Measurements from ENCODE around the gene TMEM86B. TPM values are rescaled to one million over a fixed set of nuclear protein-coding genes. Genes with fewer than 3 reads are reported as not detected.
A peak's percentile ranks its signal among the peaks of the same experiment; 100 is the strongest.

The TMEM86B gene
- total RNA-seq, 1 experiment from 2014 or later, result 1.5 TPM

DNA sequence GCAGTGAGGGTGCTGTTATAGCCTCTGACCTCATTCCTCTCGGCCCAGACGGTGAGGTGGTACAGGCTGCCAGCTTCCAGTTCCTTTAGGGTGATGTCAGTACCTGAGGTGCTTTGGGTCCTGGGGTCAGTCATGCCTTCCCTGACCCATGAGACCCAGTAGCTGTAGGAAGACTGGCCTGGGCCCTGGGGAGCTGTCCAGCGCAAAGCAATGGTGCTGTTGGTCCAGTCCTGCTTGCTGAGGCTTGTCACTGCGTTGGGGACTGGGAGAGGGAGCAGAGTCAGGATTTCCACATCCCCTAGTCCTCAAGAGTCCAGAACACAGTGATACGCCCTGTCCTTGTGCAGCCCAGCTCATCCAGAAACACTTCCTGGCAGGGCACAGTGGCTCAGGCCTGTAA is 29.9 kb downstream of the TMEM86B start:
- DNase-seq (ENCODE audit: low spot score), result no peak
- in situ Hi-C loops (cut with HindIII; ENCODE audit: low sequenced_read_pairs), result no loop called here

DNA sequence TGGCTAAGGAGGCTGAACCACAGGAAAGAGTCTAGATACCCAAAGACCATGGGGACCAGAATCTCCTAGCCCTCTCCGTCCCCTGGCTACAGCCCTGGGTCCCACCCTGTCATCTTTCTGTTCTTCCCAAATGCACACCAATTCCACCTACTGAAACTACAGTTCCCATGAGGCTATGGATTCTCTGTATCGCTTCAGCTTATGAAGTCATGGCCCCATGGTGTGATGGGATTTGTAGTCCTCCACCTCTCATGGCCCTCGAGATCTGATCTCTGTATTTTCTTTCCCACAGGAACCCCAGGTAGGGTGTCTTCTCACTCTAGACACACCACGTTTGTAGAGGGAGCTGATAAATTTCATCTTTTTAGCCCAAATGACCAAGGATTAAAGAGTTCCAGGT is 31.0 kb downstream of the TMEM86B start:
- DNase-seq (ENCODE audit: low spot score), result peak; percentile 30
- in situ Hi-C loops (cut with HindIII; ENCODE audit: low sequenced_read_pairs), result no loop called here

DNA sequence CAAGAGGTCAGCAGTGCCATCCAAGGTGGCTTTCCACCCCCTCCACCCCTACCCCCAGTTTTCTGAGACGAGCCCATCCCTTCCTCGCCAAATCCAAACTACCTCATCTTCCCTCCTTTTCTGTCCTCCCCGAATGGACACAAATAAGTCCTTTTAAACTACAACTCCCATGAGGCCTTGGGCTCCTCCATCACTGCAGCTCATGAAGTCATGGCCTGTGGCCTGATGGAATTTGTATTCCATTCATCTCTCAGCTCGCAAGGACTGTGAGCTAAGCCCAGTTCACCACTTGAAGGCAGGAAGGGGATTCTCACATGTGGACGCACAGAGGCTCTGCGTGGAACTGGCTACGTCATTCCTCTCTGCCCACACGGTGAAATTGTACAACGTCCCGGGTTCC is 31.8 kb downstream of the TMEM86B start:
- in situ Hi-C loops (cut with HindIII; ENCODE audit: low sequenced_read_pairs), result no loop called here
- no peak for DNase-seq (ENCODE audit: low spot score)

- DNase-seq (ENCODE audit: low spot score), result no peak
- in situ Hi-C loops (cut with HindIII; ENCODE audit: low sequenced_read_pairs), result no loop called here
These were observed 35.1 kb downstream of the TMEM86B start for GRCh38 chr19:55193481-55193880.

GRCh38 chr19:55189403-55189835 is 39.1 kb downstream of the TMEM86B start:
- no peak for DNase-seq (ENCODE audit: low spot score)

DNA sequence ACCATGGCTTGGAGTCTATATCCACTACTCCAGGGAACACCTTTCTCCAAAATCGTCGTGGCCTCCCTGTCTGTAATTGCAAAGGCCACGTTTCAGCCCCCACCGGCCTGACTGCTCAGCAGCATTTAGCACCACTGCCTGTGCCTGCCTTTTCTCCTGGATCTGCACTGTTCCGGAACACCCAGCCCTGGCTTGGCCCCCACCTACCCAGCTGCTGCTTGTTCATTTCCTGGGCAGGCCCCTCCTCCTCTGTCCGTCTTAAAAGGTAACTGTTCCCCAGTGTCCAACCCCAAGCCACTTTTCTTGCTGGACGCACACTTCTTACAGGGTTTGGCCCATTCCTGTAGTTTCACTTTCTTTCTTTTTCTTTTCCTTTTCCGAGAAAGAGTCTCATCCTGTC is 39.9 kb downstream of the TMEM86B start:
- in situ Hi-C loops (cut with HindIII; ENCODE audit: low sequenced_read_pairs), result no loop called here

More at GRCh38 chr19:55189403-55189835, 39.1 kb downstream of the TMEM86B start:
- in situ Hi-C loops (cut with HindIII; ENCODE audit: low sequenced_read_pairs), result no loop called here

DNA sequence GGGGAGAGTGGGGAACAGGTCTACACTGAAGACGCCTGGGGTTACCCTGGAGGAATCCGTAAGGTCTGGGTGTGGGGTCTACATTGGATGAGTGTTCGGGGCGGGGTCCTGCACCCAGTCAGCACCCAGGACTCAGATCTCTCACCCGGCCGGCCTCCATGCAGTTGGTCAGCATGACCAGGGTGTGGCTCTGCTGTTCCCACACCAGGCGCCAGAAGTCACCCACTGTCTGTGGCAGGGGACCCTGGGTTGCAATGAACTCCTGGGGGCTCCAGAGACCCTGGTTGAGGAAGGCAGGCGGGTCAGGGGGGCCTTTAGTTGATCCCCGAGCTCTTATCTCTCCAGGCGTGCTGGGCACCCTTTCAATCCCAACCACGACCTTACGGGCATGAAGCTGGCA is 42.5 kb downstream of the TMEM86B start:
- in situ Hi-C loops (cut with HindIII; ENCODE audit: low sequenced_read_pairs), result no loop called here
- no peak for DNase-seq (ENCODE audit: low spot score)

More for the DNA sequence above, 39.9 kb downstream of the TMEM86B start:
- DNase-seq (ENCODE audit: low spot score), result no peak

DNA sequence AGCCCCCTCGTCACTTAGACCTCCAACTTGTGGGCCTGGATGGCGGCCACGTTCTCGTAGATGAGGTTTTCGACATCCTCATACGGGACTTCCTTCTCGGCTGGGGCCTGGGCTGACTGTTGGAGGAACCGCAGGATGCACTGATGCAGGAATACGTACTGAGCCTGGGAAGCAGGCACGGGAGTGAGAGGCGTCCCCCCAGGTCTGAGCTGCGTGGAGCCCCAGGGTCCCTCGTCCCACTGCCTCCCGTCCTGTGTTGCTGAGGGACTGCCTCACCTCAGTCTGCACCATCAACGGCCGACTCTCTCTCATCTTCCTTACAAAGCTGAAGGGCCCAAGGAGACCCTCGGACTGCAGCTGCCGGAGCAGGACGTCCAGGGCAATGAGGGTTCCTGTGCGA is 46.8 kb downstream of the TMEM86B start:
- in situ Hi-C loops (cut with HindIII; ENCODE audit: low sequenced_read_pairs), result no loop called here
- no peak for DNase-seq (ENCODE audit: low spot score)

- in situ Hi-C loops (cut with HindIII; ENCODE audit: low sequenced_read_pairs), result loop anchor here (10.0 kb wide), 2 partner anchors 65 to 165 kb away; partner anchors contain the start of gene PPP1R12C
- DNase-seq (ENCODE audit: low spot score), result no peak
These were observed 48.7 kb downstream of the TMEM86B start, which contains the start of gene SYT5 for GRCh38 chr19:55179606-55180484. TSS of gene SYT5 (minus strand) at chr19:55180289. CDS start at chr19:55179041, 1,248 bp downstream.

- in situ Hi-C loops (cut with HindIII; ENCODE audit: low sequenced_read_pairs), result loop anchor here (10.0 kb wide), 2 partner anchors 64 to 166 kb away; partner anchors contain the start of gene PPP1R12C
- DNase-seq (ENCODE audit: low spot score), result peak; percentile 91
These were observed 49.6 kb downstream of the TMEM86B start for GRCh38 chr19:55178781-55179599.

Other genes with a start within 250 kb of the TMEM86B start
- not detected in 2 replicates for gene GP6, start 190.5 kb downstream of the TMEM86B start, total RNA-seq (2014; rRNA removed; shearing (Covaris generic))
- 31.4 and 38.9 TPM in 2 replicates for gene RDH13, start 165.6 kb downstream of the TMEM86B start, total RNA-seq (2014; rRNA removed; shearing (Covaris generic))
- gene EPS8L1, start 152.9 kb downstream of the TMEM86B start, total RNA-seq (2014; rRNA removed; shearing (Covaris generic)), result 9.7 and 11.7 TPM in 2 replicates
- 77.4 and 81.7 TPM in 2 replicates for gene PPP1R12C, start 111.1 kb downstream of the TMEM86B start, total RNA-seq (2014; rRNA removed; shearing (Covaris generic))
- gene TNNT1, start 79.6 kb downstream of the TMEM86B start, total RNA-seq (2014; rRNA removed; shearing (Covaris generic)), result 423 and 463 TPM in 2 replicates
- 13.5 and 25.2 TPM in 2 replicates for gene TNNI3, start 71.0 kb downstream of the TMEM86B start, total RNA-seq (2014; rRNA removed; shearing (Covaris generic))
- gene DNAAF3, start 62.1 kb downstream of the TMEM86B start, total RNA-seq (2014; rRNA removed; shearing (Covaris generic)), result 25.2 and 37.7 TPM in 2 replicates
- gene SYT5, start 48.5 kb downstream of the TMEM86B start, total RNA-seq (2014; rRNA removed; shearing (Covaris generic)), result 0.85 and 1.2 TPM in 2 replicates
- gene PTPRH, start 19.3 kb downstream of the TMEM86B start, total RNA-seq (2014; rRNA removed; shearing (Covaris generic)), result 5.2 and 20.7 TPM in 2 replicates
- gene PPP6R1, start 30.3 kb upstream of the TMEM86B start, total RNA-seq (2014; rRNA removed; shearing (Covaris generic)), result 104 and 109 TPM in 2 replicates
- gene HSPBP1, start 51.3 kb upstream of the TMEM86B start, total RNA-seq (2014; rRNA removed; shearing (Covaris generic)), result 74.4 and 89.1 TPM in 2 replicates
- 8.9 and 18.3 TPM in 2 replicates for gene BRSK1, start 55.2 kb upstream of the TMEM86B start, total RNA-seq (2014; rRNA removed; shearing (Covaris generic))
- gene TMEM150B, start 96.6 kb upstream of the TMEM86B start, total RNA-seq (2014; rRNA removed; shearing (Covaris generic)), result 1.9 TPM in 1 of 2 replicates, not detected in the other
- 17.7 and 20.8 TPM in 2 replicates for gene KMT5C, start 111.1 kb upstream of the TMEM86B start, total RNA-seq (2014; rRNA removed; shearing (Covaris generic))
- 5.8 TPM in 2 replicates for gene COX6B2, start 126.0 kb upstream of the TMEM86B start, total RNA-seq (2014; rRNA removed; shearing (Covaris generic))
- not detected in 2 replicates for gene GARIN5B, start 134.5 kb upstream of the TMEM86B start, total RNA-seq (2014; rRNA removed; shearing (Covaris generic))
- 6.5 and 8.4 TPM in 2 replicates for gene IL11, start 141.7 kb upstream of the TMEM86B start, total RNA-seq (2014; rRNA removed; shearing (Covaris generic))
- 4.0 and 14.0 TPM in 2 replicates for gene TMEM190, start 148.1 kb upstream of the TMEM86B start, total RNA-seq (2014; rRNA removed; shearing (Covaris generic))
- 0.55 TPM in 1 of 2 replicates, not detected in the other for gene TMEM238, start 155.5 kb upstream of the TMEM86B start, total RNA-seq (2014; rRNA removed; shearing (Covaris generic))
- 236 and 319 TPM in 2 replicates for gene RPL28, start 157.2 kb upstream of the TMEM86B start, total RNA-seq (2014; rRNA removed; shearing (Covaris generic))
- 329 and 348 TPM in 2 replicates for gene UBE2S, start 179.0 kb upstream of the TMEM86B start, total RNA-seq (2014; rRNA removed; shearing (Covaris generic))
- not detected in 2 replicates for gene SHISA7, start 214.5 kb upstream of the TMEM86B start, total RNA-seq (2014; rRNA removed; shearing (Covaris generic))
- gene ISOC2, start 232.9 kb upstream of the TMEM86B start, total RNA-seq (2014; rRNA removed; shearing (Covaris generic)), result 186 and 197 TPM in 2 replicates
- not detected in 2 replicates for gene C19orf85, start 236.0 kb upstream of the TMEM86B start, total RNA-seq (2014; rRNA removed; shearing (Covaris generic))
- gene ZNF628, start 247.9 kb upstream of the TMEM86B start, total RNA-seq (2014; rRNA removed; shearing (Covaris generic)), result 13.3 and 27.6 TPM in 2 replicates

All from G401 (cell line).